ENCODE measurements around the gene TTC8.
A peak's percentile ranks its signal among the peaks of the same experiment; 100 is the strongest.
"Not testable (repeated sequence)": the region's sequence is repeated elsewhere in the genome, so short reads cannot be mapped to it uniquely, and the experiment has no call there.

TTC8 gene

GRCh38 chr14:88825078-88825458 lies 617 bp downstream of the TTC8 start:
- no peak for DNase-seq (ENCODE audit: low spot score)

GRCh38 chr14:88825503-88825902 lies 1.1 kb downstream of the TTC8 start:
- DNase-seq (ENCODE audit: low spot score), result no peak

- DNase-seq (ENCODE audit: low spot score), result no peak
These were observed 4.7 kb downstream of the TTC8 start for GRCh38 chr14:88829188-88829587.

GRCh38 chr14:88829685-88830302 lies 5.3 kb downstream of the TTC8 start:
- no peak for DNase-seq (ENCODE audit: low spot score)

- peak; percentile 63 for DNase-seq (ENCODE audit: low spot score)
These were observed 6.8 kb downstream of the TTC8 start for GRCh38 chr14:88831284-88831683.

- DNase-seq (ENCODE audit: low spot score), result peak; percentile 17
These were observed 10.5 kb downstream of the TTC8 start for GRCh38 chr14:88834883-88835431.

- DNase-seq (ENCODE audit: low spot score), result no peak
These were observed 11.2 kb downstream of the TTC8 start for GRCh38 chr14:88835661-88836060.

- DNase-seq (ENCODE audit: low spot score), result no peak
These were observed 13.0 kb downstream of the TTC8 start for GRCh38 chr14:88837495-88837894.

- DNase-seq (ENCODE audit: low spot score), result peak; percentile 8
These were observed 13.6 kb downstream of the TTC8 start for GRCh38 chr14:88838015-88838414.

- DNase-seq (ENCODE audit: low spot score), result no peak
These were observed 16.5 kb downstream of the TTC8 start for GRCh38 chr14:88840926-88841325.

GRCh38 chr14:88841741-88842140 lies 17.3 kb downstream of the TTC8 start:
- DNase-seq (ENCODE audit: low spot score), result peak; percentile 25

GRCh38 chr14:88842414-88842813 lies 18.0 kb downstream of the TTC8 start:
- no peak for DNase-seq (ENCODE audit: low spot score)

- DNase-seq (ENCODE audit: low spot score), result no peak
These were observed 20.6 kb downstream of the TTC8 start for GRCh38 chr14:88844980-88845491.

- peak; percentile 22 for DNase-seq (ENCODE audit: low spot score)
These were observed 24.1 kb downstream of the TTC8 start for GRCh38 chr14:88848571-88848970.

GRCh38 chr14:88849716-88850115 lies 25.3 kb downstream of the TTC8 start:
- DNase-seq (ENCODE audit: low spot score), result no peak

GRCh38 chr14:88851587-88851986 lies 27.1 kb downstream of the TTC8 start:
- DNase-seq (ENCODE audit: low spot score), result no peak

- DNase-seq (ENCODE audit: low spot score), result no peak
These were observed 28.2 kb downstream of the TTC8 start for GRCh38 chr14:88852632-88853031.

- DNase-seq (ENCODE audit: low spot score), result no peak
These were observed 28.7 kb downstream of the TTC8 start for GRCh38 chr14:88853129-88853528.

- no peak for DNase-seq (ENCODE audit: low spot score)
These were observed 32.4 kb downstream of the TTC8 start for GRCh38 chr14:88856786-88857366.

- DNase-seq (ENCODE audit: low spot score), result not testable (repeated sequence)
These were observed 33.4 kb downstream of the TTC8 start for GRCh38 chr14:88857861-88858260.

GRCh38 chr14:88859118-88859517 lies 34.7 kb downstream of the TTC8 start:
- not testable (repeated sequence) for DNase-seq (ENCODE audit: low spot score)

- no peak for DNase-seq (ENCODE audit: low spot score)
These were observed 38.7 kb downstream of the TTC8 start for GRCh38 chr14:88863167-88863566.

- no peak for DNase-seq (ENCODE audit: low spot score)
These were observed 39.7 kb downstream of the TTC8 start for GRCh38 chr14:88864198-88864597.

- DNase-seq (ENCODE audit: low spot score), result no peak
These were observed 41.9 kb downstream of the TTC8 start for GRCh38 chr14:88866305-88866704.
